NCI-H526 (cell line): ENCODE data around the gene SKP1.

Experiments
- DNase-seq, 2 experiments: peaks; one replicate each; lab custom pipeline; 2025; lab: John Stamatoyannopoulos, UW

SKP1 gene

GRCh38 chr5:134130239-134130945, 46.4 kb downstream of the SKP1 start:
- no peak for DNase-seq

- no peak for DNase-seq
Measured at GRCh38 chr5:134129411-134130238, 47.1 kb downstream of the SKP1 start.

GRCh38 chr5:134128648-134128995, 48.1 kb downstream of the SKP1 start:
- DNase-seq: no peak

- no peak for DNase-seq
Measured at GRCh38 chr5:134127988-134128647, 48.6 kb downstream of the SKP1 start.

GRCh38 chr5:134127376-134127861, 49.3 kb downstream of the SKP1 start:
- no peak for DNase-seq

GRCh38 chr5:134125039-134126015, 51.4 kb downstream of the SKP1 start:
- DNase-seq: no peak

- no peak for DNase-seq
Measured at GRCh38 chr5:134124289-134125038, 52.3 kb downstream of the SKP1 start.

- DNase-seq: no peak
Measured at GRCh38 chr5:134123360-134123759, 53.4 kb downstream of the SKP1 start.

- no peak for DNase-seq
Measured at GRCh38 chr5:134122530-134122929, 54.2 kb downstream of the SKP1 start.

GRCh38 chr5:134120386-134121138, 56.2 kb downstream of the SKP1 start:
- DNase-seq: no peak

- DNase-seq: no peak
Measured at GRCh38 chr5:134119720-134120119, 57.0 kb downstream of the SKP1 start.

- no peak for DNase-seq
Measured at GRCh38 chr5:134118212-134118835, 58.4 kb downstream of the SKP1 start.

GRCh38 chr5:134116789-134117761, 59.7 kb downstream of the SKP1 start:
- no peak for DNase-seq

- no peak for DNase-seq
Measured at GRCh38 chr5:134116286-134116685, 60.5 kb downstream of the SKP1 start.

- no peak for DNase-seq
Measured at GRCh38 chr5:134115806-134116175, 61.0 kb downstream of the SKP1 start.

- peak in 1 of 2 experiments; percentile 55 for DNase-seq
Measured at GRCh38 chr5:134114886-134115805, 61.6 kb downstream of the SKP1 start.
